K562 (cell line): ENCODE data around the gene HSPH1. TPM values are rescaled to one million over a fixed set of nuclear protein-coding genes. Genes with fewer than 3 reads are reported as not detected.

Experiments
- ATAC-seq: fragments of 200-7000 bp; cut with Tn5 transposase; 3 replicates; pipeline ENCODE4 v1.9.1; 2020; ENCODE audit warnings: moderate library complexity
- BruUV-seq: library from RNA; stranded (reverse); fragments of 400-500 nt; replicated peaks from 2 replicates; lab custom pipeline; 2021; lab: Mats Ljungman, UMichigan
- CTCF ChIA-PET: fragments of 300-600 bp; formaldehyde crosslinking; extraction: SDS; loops from one replicate; lab custom pipeline; 2021; ENCODE audit warnings: low intra/inter-chr PET ratio; lab: Yijun Ruan, JAX
- POLR2A ChIA-PET: fragments of 300-600, 350-650 bp; sonication (Branson Sonifier 250); formaldehyde crosslinking; extraction: SDS; loops from one replicate; lab custom pipeline; 2021; ENCODE audit warnings: antibody characterized with exemption, inconsistent platforms; lab: Yijun Ruan, JAX
- DNase-seq, 4 experiments: peaks; one replicate each; pipeline versions ENCODE4 v3.0.0 to v3.0.0-alpha.2; 2011 to 2018; ENCODE audit warnings: low spot score in 3 of 4, mixed read lengths in 3 of 4; ENCODE audit errors: extremely low read depth in 1 of 4
- FAIRE-seq: peaks from 2 replicates; lab custom pipeline; 2011; peaks lifted over from hg19 to GRCh38; lab: Jason Lieb, UNC
- H2AFZ ChIP-seq: 2 replicates; pipeline ENCODE4 v1.6.0; 2011; ENCODE audit warnings: low read depth, low read length, control low read depth, inconsistent platforms
- H3K27ac ChIP-seq: fragments of 200-600 bp; 3 replicates; pipeline ENCODE4 v1.8.0; 2011; ENCODE audit warnings: low read depth, mild to moderate bottlenecking, control low read depth, inconsistent platforms, low read length, moderate library complexity, mixed read lengths; ENCODE audit errors: extremely low read depth
- H3K27me3 ChIP-seq, 2 experiments: fragments of 300-600 bp in 1 of 2; 2 replicates in 1 of 2; 3 replicates in 1 of 2; pipeline versions ENCODE4 v1.6.0 to v1.8.0; 2011; ENCODE audit warnings: inconsistent platforms in 2 of 2, low read length in 2 of 2, mild to moderate bottlenecking in 1 of 2, mixed read lengths in 1 of 2, moderate library complexity in 1 of 2; ENCODE audit not compliant: control insufficient read depth in 2 of 2, insufficient read depth in 2 of 2
- H3K36me3 ChIP-seq: fragments of 300-600 bp; 3 replicates; pipeline ENCODE4 v1.8.0; 2011; ENCODE audit warnings: mild to moderate bottlenecking, low read length, inconsistent platforms; ENCODE audit not compliant: control insufficient read depth, insufficient read depth
- H3K4me1 ChIP-seq, 2 experiments: fragments of 200-600 bp in 1 of 2; replicated peaks in 1 of 2; 2 replicates in 1 of 2; 3 replicates in 1 of 2; pipeline versions ENCODE4 v1.5.1 to v1.8.0; 2011; ENCODE audit warnings: inconsistent platforms in 2 of 2, low read length in 2 of 2, mild to moderate bottlenecking in 1 of 2, mixed read lengths in 1 of 2, moderate library complexity in 1 of 2; ENCODE audit not compliant: control insufficient read depth in 2 of 2, insufficient read depth in 2 of 2
- H3K4me2 ChIP-seq: 2 replicates; pipeline ENCODE4 v1.6.1; 2011; ENCODE audit warnings: low read length, control low read depth, inconsistent platforms, mixed read lengths; ENCODE audit not compliant: insufficient read depth
- H3K4me3 ChIP-seq: fragments of 200-600 bp; sonication (generic), shearing (Covaris generic); 2 replicates; pipeline ENCODE4 v1.5.1; 2016; ENCODE audit warnings: control low read depth, inconsistent platforms
- H3K79me2 ChIP-seq: fragments of 200-600 bp; 3 replicates; pipeline ENCODE4 v1.8.0; 2011; ENCODE audit warnings: low read length, inconsistent platforms; ENCODE audit not compliant: control insufficient read depth, insufficient read depth
- H3K9ac ChIP-seq, 2 experiments: 2 replicates each; pipeline versions ENCODE4 v1.6.0 to v1.6.1; 2011; ENCODE audit warnings: low read depth in 2 of 2, low read length in 2 of 2, control low read depth in 1 of 2, inconsistent platforms in 1 of 2, mild to moderate bottlenecking in 1 of 2, mixed read lengths in 1 of 2; ENCODE audit not compliant: insufficient read depth in 1 of 2
- H3K9me1 ChIP-seq: one replicate; pipeline ENCODE4 v1.6.0; 2011; ENCODE audit warnings: inconsistent platforms, mild to moderate bottlenecking, low read length, moderate library complexity; ENCODE audit not compliant: control insufficient read depth, insufficient read depth
- H3K9me3 ChIP-seq: replicated peaks from 2 replicates; pipeline ENCODE4 v1.5.1; 2011; ENCODE audit warnings: low read depth, low read length, inconsistent platforms; ENCODE audit not compliant: control insufficient read depth, insufficient read depth
- H4K20me1 ChIP-seq: replicated peaks from 2 replicates; pipeline ENCODE4 v1.6.1; 2011; ENCODE audit warnings: low read length, inconsistent platforms, mixed read lengths; ENCODE audit not compliant: control insufficient read depth, insufficient read depth
- CHD7 ChIP-seq: fragments of 200-600 bp; sonication (generic); IDR thresholded peaks from one replicate; pipeline ENCODE4 v1.6.1; 2012; ENCODE audit warnings: mild to moderate bottlenecking, low read depth, low read length, inconsistent platforms
- GTF2B ChIP-seq: IDR thresholded peaks from 2 replicates; pipeline ENCODE4 v1.6.1; 2011; ENCODE audit not compliant: insufficient read length; ENCODE audit errors: extremely low read depth
- ZNF133 ChIP-seq: fragments of 250-450 bp; sonication (Bioruptor Pico); IDR thresholded peaks from 2 replicates; pipeline ENCODE4 v1.4.0; 2020; ENCODE audit warnings: mild to moderate bottlenecking
- WGBS: fragments of 100-300 bp; shearing (Covaris generic); methylation state at CpG from one replicate; pipeline ENCODE4 v1.1.6; 2016; ENCODE audit warnings: low coverage, mixed read lengths; ENCODE audit not compliant: insufficient coverage; ENCODE audit errors: missing lambda C conversion rate; 5-methylcytosine and 5-hydroxymethylcytosine counted together
- in situ Hi-C: fragments of 300-500 bp; cut with MboI; formaldehyde crosslinking; loops from 4 replicates; pipeline ENCODE4 v1.15.0; 2018; ENCODE audit warnings: inconsistent platforms, mixed read lengths
- intact Hi-C: fragments of 100-400 bp; cut with micrococcal nuclease; formaldehyde crosslinking; loops from 2 replicates; pipeline ENCODE4 v1.14.2; 2022
- polyA plus RNA-seq, 8 experiments: library from polyadenylated mRNA; depleted of rRNA in 4 of 8; stranded (reverse) in 5 of 8; unstranded in 3 of 8; fragments of >200 nt; fragmentation: Nextera tagmentation in 2 of 8; fragmentation: Illumina TruSeq in 1 of 8; extraction: Ambion mirVana in 2 of 8; extraction: Trizol in 1 of 8; gene quantifications; 2 replicates each; pipeline versions ENCODE4 v1.2.1 to v1.2.3, GENCODE V29; 2011 to 2014; ENCODE audit warnings: inconsistent platforms in 1 of 8, missing spikeins in 1 of 8
- total RNA-seq, 7 experiments: library from RNA; depleted of rRNA in 6 of 7; stranded (reverse); fragments of >200 nt in 6 of 7; fragmentation: Illumina TruSeq in 2 of 7; extraction: Trizol in 2 of 7; gene quantifications; 2 replicates each; pipeline versions ENCODE4 v1.2.1 to v1.2.3, GENCODE V29; 2011 to 2021; ENCODE audit warnings: low replicate concordance in 1 of 7

Gene HSPH1
- total and polyA plus RNA-seq, 9 of the 15 experiments (the other 6 are each of a cell fraction or from before 2014, with no cell fraction given), result 34.6 to 104 (median 64.7) TPM

- ATAC-seq (no peak), FAIRE-seq (no peak), DNase-seq (no peak)
- Histone ChIP-seq H3K4me3 (no peak overlapping the region), H3K9me1 (no peaks in the 10 kb centered on the region), H3K9ac (no peak overlapping the region), H4K20me1 (no peaks in the 10 kb centered on the region), H3K79me2 (peaks cover 5% of the 10 kb centered on the region; the same call in 2 of the 3 replicates), H3K9me3 (0 out of 2 replicates have a peak, but pooled peaks cover 2% of the 10 kb centered on the region), H3K4me2 (no peak overlapping the region), H3K36me3 (no peaks in the 10 kb centered on the region), H3K27ac (no peak overlapping the region), H3K27me3 (peaks cover 0 to 2% of the 10 kb centered on the region in 2 experiments; a peak in 2 of 5 replicates), H2AFZ (no peak overlapping the region), H3K4me1 (peaks cover 5 to 12% of the 10 kb centered on the region in 2 experiments; a peak in 3 of 5 replicates)
- in situ Hi-C loops (no loop called here), intact Hi-C loops (loop anchor here (10.0 kb wide), 1 partner anchor 228 kb away; no protein-coding TSS in a partner anchor)
- CTCF ChIA-PET, result no interaction called here
- WGBS, result 29% methylated on average over 4 of the region's 6 CpGs
- BruUV-seq, result no TSS peak
- POLR2A ChIA-PET, result no interaction called here
- TF ChIP-seq GTF2B (no peak), ZNF133 (CRISPR knock-in tag) (no peak), CHD7 (no peak)
- TF ChIP-seq, all 486 proteins: peak for 0
Observed at GRCh38 chr13:31196992-31197391, 35.3 kb upstream of the HSPH1 start.
